ENCODE measurements around the gene MAD1L1.

The MAD1L1 gene

DNA sequence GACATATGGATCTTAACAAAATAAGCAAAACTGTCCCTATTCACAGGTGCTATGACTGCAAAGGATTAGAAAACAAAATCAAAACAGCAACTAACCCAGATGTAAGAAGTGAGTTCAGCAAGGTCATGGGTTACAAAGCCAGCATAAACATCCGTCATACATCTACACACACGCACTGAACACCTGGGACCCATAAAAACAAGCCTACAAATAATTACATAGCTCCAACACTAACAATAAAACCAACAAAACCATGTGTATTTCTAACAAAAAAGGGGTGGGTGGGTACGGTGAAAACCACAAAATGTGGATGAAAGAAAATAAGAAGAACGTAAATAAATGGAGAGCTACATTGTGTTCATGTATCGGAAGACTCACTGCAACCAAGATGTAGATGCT, 305.8 kb downstream of the MAD1L1 start:
- DNase-seq (ENCODE audit: low read depth): no peak

DNA sequence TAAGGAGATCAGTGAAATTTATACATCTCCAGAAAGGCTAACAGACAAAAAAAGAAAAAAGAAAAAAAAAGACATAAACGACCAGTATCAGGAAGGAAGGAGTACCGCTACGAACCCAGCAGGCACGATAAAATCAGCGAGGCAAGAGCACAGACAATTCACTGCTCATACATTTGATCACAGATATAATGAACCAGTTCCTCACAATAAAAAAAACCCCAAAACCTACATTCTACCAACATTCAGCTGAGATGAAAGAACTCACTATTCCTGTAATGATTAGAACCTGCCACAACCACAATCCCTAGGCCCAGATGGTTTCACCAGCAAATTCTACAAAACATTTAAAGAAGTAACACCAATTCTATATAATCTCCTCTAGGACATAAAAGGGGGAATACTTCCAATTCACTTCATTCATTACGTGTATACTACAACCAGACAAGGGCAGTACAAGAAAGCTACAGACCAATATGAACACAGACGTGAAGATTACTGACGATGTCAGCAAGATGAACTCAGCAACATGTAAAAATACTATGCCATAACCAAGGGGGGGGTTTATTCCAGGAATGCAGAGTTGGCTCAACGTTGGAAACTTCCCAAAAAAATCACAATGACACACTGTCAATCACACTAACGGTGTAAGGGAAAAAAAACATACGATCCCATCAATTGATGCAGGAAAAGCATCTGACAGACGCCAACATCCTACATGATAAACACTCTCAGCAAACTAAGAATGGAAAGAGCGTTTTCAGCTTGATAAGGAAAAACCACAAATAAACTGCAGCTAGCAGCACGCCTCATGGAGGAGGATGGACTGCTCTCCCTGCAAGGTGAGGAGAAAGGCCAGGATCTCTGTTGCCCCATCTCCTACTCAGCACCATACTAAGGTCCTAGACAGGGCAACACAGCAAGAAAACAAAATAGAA, 306.5 kb downstream of the MAD1L1 start:
- no peak for DNase-seq (ENCODE audit: low read depth)

GRCh38 chr7:1925349-1925748, 307.4 kb downstream of the MAD1L1 start:
- DNase-seq (ENCODE audit: low read depth): no peak

DNA sequence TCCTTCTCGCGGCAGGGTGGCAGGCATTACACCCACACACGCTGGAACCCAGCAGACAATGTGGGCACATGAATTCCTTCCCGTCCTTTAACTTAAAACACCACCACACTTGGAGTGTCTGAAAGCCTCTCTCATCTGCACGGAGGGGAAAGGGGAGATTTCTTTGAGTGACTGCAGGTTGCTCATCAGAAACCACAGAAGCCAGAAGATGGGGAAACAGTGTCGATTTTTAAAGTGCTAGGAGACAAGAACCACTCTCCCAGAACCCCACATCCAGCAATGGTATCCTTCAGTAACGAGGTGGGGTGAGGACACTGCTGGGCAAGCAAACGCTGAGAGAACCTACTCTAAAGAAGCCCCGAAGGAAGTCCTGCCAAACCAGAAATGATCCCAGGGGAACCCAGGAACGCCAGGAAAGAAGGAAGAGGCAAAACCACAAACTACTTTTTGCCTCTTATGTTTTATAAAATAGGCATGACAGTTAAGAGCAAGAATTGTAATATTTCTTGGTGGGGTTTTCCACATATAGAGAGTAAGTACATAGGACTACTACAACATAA, 308.4 kb downstream of the MAD1L1 start:
- DNase-seq (ENCODE audit: low read depth): no peak

DNA sequence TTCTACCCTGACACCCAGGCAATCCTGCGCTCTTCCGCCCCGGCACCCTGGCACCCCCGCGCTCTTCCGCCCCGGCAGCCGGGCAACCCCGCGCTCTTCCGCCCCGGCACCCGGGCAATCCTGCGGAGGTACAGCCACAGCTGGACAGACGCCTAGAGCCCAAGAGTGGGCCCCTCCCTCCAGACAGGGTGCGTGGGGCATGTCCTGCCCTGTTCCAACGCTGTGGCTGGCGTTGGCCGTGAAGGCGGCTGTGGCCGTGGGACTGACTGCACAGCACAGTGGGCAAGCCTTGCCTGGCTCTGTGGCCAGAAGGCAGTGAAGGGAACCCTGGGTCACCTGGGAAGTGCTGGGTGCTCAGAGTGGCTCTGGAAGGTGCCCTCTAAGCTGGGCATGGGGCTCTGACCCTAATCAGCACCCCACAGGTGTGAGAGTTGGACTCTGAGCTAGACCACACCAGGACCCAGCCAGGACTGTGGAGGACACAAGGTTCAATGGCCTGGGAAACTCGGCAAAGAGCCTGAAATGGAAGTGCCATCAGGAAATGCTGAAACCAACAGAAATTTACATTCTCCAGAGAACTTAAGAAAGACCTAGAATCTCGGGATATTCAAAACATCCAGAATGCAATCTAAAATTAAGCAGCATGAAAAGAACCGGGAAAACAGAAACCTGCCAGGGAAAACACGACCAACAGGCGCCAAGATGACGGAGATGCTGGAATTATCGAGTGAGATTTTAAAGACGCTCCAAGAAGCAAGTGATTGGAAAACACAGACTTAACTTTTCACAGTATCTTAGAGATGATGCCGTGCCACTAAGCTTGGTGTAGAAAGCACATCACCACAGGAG, 309.1 kb downstream of the MAD1L1 start:
- no peak for DNase-seq (ENCODE audit: low read depth)

DNA sequence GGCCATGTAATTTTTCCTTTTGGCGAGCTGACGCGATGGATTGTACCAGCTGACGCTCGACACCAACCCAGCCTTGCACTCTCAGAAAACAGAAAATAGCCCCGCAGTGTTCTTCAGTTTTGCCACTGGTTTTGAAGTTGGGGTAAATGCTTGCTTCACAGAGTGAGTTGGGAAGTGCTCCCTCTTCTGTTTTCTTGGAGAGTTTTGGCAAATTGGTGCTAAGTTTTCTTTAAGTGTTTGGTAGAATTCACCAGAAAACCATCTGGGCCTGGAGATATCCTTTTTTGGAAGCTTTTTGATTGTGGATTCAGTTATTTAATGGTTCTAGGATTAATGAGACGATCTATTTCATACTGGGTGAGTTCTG, 309.9 kb downstream of the MAD1L1 start:
- no peak for DNase-seq (ENCODE audit: low read depth)

DNA sequence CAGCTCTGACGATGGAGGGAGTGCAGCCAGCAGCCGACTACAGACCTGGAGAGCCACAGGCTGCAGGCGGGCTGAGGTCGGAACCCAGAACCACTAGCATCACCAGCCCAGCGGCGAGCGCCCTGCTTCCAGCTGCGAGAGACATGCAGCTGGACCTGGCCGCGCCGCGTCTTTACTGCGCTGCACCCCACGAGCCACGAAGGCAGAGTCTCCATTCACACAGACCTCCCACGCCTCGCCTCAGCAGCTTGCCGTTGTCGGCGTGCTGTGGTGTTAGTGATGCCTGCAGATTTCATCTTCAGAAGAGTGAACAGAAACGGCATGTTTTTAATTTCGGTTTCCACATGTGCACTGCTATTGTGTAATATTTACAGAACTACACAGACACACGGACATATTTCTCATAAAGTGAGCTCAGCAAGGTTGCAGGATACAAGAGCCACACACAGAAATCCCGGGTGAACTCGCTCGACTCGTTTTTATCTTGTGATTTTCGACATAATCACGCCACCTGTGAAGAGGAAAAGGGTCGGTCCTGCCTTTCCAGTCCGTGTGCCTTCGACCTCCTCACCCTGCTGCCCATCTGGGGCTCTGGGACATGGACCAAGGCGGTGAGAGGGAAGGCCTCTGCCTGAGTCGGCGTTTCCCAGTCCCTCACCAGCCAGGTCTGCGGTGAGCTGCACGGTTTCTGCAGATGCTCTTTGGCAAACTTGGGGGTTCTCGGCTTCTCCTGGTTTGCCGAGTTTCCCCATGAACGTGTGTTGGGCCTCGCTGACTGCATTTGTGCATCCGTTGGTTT, 310.5 kb downstream of the MAD1L1 start:
- DNase-seq (ENCODE audit: low read depth): no peak

- no peak for DNase-seq (ENCODE audit: low read depth)
These were observed 311.9 kb downstream of the MAD1L1 start for GRCh38 chr7:1920881-1921280.

DNA sequence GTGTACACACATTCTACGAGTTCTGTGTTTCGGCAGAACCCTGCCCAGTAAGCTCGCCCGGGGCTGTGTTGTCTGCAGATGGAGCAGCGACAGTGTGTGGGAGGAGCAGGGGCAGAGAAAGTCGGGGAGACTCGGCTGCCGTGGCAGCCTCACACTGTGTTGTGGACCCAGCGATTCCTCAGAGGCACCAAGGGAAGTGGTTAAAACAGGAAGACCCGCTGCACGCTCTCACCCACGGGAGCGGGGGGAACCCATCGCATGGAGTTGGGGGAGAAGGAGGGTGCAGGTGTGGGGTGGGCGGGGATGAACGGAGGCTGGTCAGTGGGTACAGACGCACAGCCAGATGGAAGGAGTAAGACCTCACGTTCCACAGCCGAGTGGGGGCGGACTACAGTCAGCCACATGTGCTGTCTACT, 312.5 kb downstream of the MAD1L1 start:
- peak; percentile 25 for DNase-seq (ENCODE audit: low read depth)

DNA sequence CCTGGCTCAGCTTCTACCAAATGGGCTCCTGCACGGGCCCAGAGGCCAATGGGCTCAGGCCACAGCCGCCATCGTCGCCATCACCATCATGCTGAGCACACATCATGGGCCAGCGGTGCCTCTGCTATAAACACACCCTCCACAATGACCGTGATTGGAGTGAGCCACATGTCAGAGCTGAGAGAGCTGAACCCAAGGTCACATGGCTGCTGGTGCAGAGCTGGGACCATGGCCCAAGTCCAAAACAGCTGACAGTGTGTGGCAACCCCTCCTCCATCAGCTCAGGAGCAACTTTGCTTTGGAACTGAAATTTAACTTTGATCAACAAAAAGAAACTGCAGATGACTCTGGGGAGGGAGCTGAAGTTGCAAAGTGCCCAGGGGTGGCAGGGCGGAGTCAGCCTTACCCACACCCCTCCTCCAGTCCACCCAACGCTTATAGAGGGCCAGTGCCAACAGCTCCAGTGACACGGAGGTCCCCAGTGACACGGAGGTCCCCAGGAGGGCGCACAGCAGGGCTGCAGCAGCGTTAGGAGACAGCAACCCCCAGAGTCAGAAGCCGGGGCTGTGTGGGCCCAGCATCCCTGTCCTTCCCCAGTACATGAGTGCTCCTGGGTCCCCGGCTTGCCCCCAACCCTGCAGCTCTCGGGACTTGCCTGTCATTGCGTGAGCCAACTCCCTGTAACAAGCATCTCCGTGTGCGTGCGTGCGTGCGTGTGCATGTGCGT, 313.0 kb downstream of the MAD1L1 start:
- no peak for DNase-seq (ENCODE audit: low read depth)

GRCh38 chr7:1918881-1919525, 313.7 kb downstream of the MAD1L1 start:
- DNase-seq (ENCODE audit: low read depth): no peak

DNA sequence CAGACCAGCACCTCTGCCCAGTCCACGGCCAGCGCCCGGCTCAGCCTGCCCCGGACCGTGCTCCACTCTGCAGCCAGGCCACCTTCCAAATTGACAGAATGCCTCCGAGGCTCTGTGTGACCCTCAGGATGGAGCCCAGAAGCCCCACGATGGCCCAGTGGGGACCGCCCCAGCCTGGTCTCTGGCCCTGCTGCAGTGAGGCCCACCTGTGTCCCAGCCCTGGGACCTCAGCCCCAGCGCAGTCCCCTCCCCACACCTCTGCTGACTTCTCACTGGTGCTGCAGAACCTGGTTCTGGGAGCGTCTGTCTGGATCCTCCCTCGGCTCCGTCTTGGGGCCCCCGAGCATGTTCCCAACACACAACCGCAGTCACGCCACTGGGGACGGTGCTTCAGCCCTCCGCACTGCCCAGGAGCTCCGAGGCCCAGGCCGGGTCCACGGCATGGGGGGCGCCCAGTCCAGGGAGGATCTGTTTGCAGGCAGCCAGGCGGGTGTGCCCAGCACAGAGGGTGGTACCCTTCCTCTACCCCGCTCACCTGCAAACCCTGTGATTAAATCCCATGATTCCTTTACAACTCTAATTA, 314.6 kb downstream of the MAD1L1 start:
- DNase-seq (ENCODE audit: low read depth): no peak

DNA sequence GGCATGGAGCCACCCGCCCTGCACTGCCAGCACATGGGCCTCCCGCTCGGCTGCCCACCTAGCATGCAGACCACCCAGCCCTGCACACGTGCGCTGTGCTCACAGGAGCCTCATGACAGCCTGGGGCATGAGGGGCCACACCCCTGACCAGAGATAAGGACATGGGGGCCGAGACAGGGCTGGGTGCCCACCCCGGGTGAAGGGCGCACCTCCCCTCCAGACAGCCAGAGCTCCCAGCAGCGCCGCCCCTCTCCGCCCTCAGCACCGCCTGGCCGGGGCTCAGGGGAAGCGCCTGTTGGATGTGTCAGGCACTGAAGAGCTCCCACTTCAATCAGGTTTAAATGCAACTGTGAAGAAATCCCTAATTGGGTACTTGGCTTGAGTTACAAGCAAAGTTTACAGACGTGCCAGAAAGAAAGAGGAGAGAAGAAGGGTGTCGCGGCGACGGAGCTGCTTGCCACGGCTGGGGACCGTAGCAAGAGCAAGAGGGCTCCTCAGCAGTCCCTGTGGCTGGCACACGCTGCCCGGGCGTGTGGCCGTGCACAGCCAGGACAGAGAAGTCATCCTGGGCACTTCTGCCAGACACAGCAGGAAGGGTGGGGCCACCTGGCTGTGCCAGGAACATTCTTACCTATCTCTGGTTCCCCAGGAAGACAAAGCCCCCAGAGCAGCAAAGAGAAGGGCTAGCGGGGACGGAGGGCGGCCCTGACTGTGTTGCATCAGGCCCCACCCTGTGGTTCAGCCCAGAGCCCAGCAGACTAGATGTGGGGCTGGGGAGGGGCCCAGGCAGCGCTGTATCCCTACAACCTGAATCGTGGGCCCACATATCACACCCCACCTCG, 315.3 kb downstream of the MAD1L1 start:
- DNase-seq (ENCODE audit: low read depth): no peak

DNA sequence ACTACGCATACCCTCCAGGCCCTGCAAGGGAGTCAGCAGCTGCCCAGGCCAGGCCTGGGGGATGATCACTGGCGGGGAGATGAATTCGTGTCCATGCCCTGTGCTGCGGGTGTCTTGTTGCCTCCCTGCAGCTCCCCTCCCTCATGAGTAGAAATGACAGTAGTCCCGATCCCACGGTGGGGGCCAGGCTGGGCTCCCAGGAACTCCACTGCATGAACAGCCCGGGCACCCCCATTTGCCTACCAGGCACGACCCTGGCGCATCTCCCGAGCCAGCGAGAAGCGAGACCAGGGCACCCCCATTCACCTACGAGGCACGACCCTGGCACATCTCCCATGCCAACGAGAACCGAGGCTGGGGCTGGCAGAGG, 316.2 kb downstream of the MAD1L1 start:
- no peak for DNase-seq (ENCODE audit: low read depth)

- DNase-seq (ENCODE audit: low read depth): no peak
These were observed 316.7 kb downstream of the MAD1L1 start for GRCh38 chr7:1915956-1916600.

GRCh38 chr7:1915326-1915725, 317.4 kb downstream of the MAD1L1 start:
- no peak for DNase-seq (ENCODE audit: low read depth)

- no peak for DNase-seq (ENCODE audit: low read depth)
These were observed 318.0 kb downstream of the MAD1L1 start for GRCh38 chr7:1914743-1915142.

GRCh38 chr7:1914321-1914720, 318.4 kb downstream of the MAD1L1 start:
- DNase-seq (ENCODE audit: low read depth): no peak

Data from stimulated activated CD8-positive, alpha-beta memory T cell treated with anti-CD3 and anti-CD28 coated beads, Interleukin-12 subunit alpha, Interleukin-12 subunit beta, amount 100 ng/mL, for 1 hour (primary cell).